Lower leg skin (tissue), 3 donors: Measurements from ENCODE around the gene GPAM.

Experiments used
- POLR2A ChIP-seq, 2 donors: fragments of 450-650 bp; IDR thresholded peaks; one replicate each; pipeline ENCODE4 v1.6.1; 2016 to 2017; ENCODE audit warnings: antibody characterized with exemption in 2 of 2, mild to moderate bottlenecking in 1 of 2, moderate library complexity in 1 of 2
- TF ChIP-seq, protein P1 (sequence below), 3 donors: fragments of 450-650 bp; IDR thresholded peaks; one replicate each; pipeline ENCODE4 v1.5.1; 2016; ENCODE audit warnings: antibody characterized with exemption in 3 of 3, mild to moderate bottlenecking in 3 of 3, moderate library complexity in 2 of 3

DNA sequence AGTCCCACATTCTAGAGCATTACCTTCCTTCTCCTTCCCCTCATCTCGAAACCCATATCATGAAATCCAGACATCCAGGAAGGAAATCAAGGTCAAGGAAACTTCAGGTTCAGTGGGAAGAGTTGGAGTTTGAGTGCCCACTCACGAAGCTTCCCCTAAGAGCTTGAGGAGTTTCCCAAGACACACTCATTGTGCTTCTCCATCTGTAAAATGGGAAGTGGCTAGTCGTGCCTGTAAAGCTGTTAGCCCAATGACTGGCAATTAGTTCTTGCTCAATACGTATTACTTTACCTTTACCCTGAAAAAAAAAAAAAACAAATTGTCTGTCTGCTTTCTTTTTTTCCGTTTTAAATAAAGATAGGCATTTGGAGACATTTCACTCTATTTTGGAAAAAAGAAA, 42.3 kb downstream of the GPAM start:
- no peak for TF ChIP-seq POLR2A (IDR thresholded peaks at IDR 0.05)
- TF ChIP-seq, protein P1, sequence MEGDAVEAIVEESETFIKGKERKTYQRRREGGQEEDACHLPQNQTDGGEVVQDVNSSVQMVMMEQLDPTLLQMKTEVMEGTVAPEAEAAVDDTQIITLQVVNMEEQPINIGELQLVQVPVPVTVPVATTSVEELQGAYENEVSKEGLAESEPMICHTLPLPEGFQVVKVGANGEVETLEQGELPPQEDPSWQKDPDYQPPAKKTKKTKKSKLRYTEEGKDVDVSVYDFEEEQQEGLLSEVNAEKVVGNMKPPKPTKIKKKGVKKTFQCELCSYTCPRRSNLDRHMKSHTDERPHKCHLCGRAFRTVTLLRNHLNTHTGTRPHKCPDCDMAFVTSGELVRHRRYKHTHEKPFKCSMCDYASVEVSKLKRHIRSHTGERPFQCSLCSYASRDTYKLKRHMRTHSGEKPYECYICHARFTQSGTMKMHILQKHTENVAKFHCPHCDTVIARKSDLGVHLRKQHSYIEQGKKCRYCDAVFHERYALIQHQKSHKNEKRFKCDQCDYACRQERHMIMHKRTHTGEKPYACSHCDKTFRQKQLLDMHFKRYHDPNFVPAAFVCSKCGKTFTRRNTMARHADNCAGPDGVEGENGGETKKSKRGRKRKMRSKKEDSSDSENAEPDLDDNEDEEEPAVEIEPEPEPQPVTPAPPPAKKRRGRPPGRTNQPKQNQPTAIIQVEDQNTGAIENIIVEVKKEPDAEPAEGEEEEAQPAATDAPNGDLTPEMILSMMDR (IDR thresholded peaks at IDR 0.05) = no peak
